Motor neuron (in vitro differentiated cells): ENCODE measurements around the gene NPSR1. TPM values are rescaled to one million over a fixed set of nuclear protein-coding genes. Genes with fewer than 3 reads are reported as not detected.
A peak's percentile ranks its signal among the peaks of the same experiment; 100 is the strongest.

Experiments
- ATAC-seq, 8 experiments: fragments of 200-7000 bp; cut with Tn5 transposase; replicated peaks in 6 of 8; 2 replicates each; pipeline ENCODE4 v1.8.0; 2021; ENCODE audit warnings: mild to moderate bottlenecking in 8 of 8, moderate library complexity in 8 of 8
- H3K27ac ChIP-seq, 2 donors: fragments of 250-450 bp; sonication (Bioruptor Pico); 2 replicates each; pipeline ENCODE4 v1.9.0; 2021; ENCODE audit warnings: antibody characterized with exemption in 2 of 2, mild to moderate bottlenecking in 2 of 2, moderate library complexity in 1 of 2
- H3K4me1 ChIP-seq, 2 donors: fragments of 250-450 bp; sonication (Bioruptor Pico); replicated peaks in 1 of 2; 2 replicates each; pipeline ENCODE4 v1.6.1; 2021; ENCODE audit warnings: antibody characterized with exemption in 2 of 2, mild to moderate bottlenecking in 2 of 2, moderate library complexity in 1 of 2
- H3K4me3 ChIP-seq, 5 donors: fragments of 250-450 bp; sonication (Bioruptor Pico); 2 replicates each; pipeline ENCODE4 v1.9.0; 2021; ENCODE audit warnings: antibody characterized with exemption in 5 of 5, mild to moderate bottlenecking in 5 of 5, moderate library complexity in 4 of 5
- WGBS, 10 experiments: fragments of 450-650 bp; shearing (Covaris generic); methylation state at CpG; one replicate each; pipeline ENCODE4 v1.0.0; 2022; 5-methylcytosine and 5-hydroxymethylcytosine counted together
- in situ Hi-C, 9 experiments: fragments of 400-800 bp; cut with MboI; loops; one replicate each; pipeline ENCODE4 v1.15.0; 2021; ENCODE audit warnings: low sequenced_read_pairs in 9 of 9, low pct_unique_long_range_greater_than_20kb in 2 of 9; ENCODE audit not compliant: unreplicated experiment in 9 of 9
- total RNA-seq, 8 experiments: library from RNA; unstranded; fragments of 300-600 nt; gene quantifications; 2 replicates each; pipeline versions ENCODE4 v1.2.3 to v1.2.4, GENCODE V29; 2022

The NPSR1 gene
- total RNA-seq, 8 experiments from 2014 or later, result 0.28 to 50.5 (median 2.5) TPM; not detected in 4

DNA sequence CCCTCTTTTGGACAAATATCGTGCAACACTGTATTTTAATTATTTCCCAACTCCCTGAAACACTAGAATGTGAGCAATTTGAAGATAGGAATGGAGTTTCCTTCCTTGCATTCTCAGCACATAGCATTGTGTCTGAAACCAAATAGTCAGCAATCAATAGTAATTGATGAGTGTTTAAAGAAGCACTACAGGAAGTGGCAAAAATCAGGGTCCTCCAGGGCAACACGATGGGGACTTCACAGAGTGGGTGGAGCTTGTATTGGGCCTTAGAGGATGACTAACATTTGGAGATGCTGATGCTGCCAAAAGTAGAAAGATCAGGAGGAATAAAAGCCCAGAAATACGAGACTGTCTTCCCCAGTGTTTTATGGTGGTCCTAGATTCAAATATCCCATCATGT lies 94.9 kb downstream of the NPSR1 start:
- 0 to 95% (median 28%) methylated on average over 2 to 3 of the region's 3 CpGs; no CpG with 5 or more reads in 2 of the 10 experiments for WGBS, 10 experiments
- no peak overlapping the region for H3K4me3 ChIP-seq
- in situ Hi-C loops, result no loop called here
- H3K4me1 ChIP-seq, result peaks cover 9 to 11% of the 10 kb centered on the region in 2 donors
- H3K27ac ChIP-seq, result no peak overlapping the region
- no peak for ATAC-seq

DNA sequence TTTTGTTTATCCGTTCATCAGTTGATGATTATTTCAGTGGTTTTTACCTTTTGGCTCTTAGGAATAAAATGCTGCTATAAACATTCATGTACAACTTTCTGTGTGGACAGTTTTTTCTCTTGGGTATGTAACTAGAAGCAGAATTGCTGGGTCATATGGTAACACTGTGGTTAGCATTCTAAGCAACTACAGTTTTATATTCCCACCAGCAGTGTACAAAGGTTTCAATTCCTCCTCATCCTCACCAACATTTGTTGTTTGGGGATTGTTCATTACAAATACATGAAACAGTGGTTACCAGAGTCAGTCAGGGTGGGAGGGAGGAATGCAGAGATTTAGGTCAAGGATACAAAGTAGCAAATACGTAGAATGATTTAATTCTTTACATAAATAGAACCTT lies 97.0 kb downstream of the NPSR1 start:
- no peak overlapping the region for H3K4me3 ChIP-seq
- WGBS, 10 experiments, result 0 to 100% (median 85%) methylated on average over 1 to 2 of the region's 2 CpGs; no CpG with 5 or more reads in 2 of the 10 experiments
- in situ Hi-C loops, result no loop called here
- H3K27ac ChIP-seq, result no peak overlapping the region
- peaks cover 9 to 10% of the 10 kb centered on the region in 2 donors for H3K4me1 ChIP-seq
- ATAC-seq, result peak in 2 of 8 experiments; percentile 12 to 39

DNA sequence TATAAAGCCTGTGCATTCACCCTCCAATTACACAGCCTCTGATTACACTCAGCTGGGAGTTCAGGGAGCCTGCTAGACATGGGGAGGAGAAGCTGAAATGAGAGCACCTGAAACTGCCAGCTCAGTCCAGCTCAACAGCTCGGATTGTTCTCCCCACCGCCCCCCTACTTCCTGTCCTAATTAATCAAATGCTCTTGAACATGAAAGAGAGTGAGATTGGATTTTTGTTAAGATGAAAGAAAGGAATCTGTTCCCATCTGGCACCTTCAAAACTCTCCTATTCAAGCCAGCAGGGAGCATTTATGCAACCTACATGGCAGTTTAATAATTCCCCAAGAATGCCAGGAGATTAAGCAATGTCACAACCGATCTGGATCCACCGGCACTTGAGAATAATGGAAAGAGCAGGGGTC lies 98.0 kb downstream of the NPSR1 start:
- H3K4me1 ChIP-seq, result peaks cover 9 to 10% of the 10 kb centered on the region in 2 donors
- no peak overlapping the region for H3K27ac ChIP-seq
- 0 to 11% (median 6%) methylated on average over 2 to 4 of the region's 4 CpGs; no CpG with 5 or more reads in 2 of the 10 experiments for WGBS, 10 experiments
- in situ Hi-C loops, result no loop called here
- H3K4me3 ChIP-seq, result no peak overlapping the region
- peak in 5 of 8 experiments; percentile 70 to 98 (median 79) for ATAC-seq

DNA sequence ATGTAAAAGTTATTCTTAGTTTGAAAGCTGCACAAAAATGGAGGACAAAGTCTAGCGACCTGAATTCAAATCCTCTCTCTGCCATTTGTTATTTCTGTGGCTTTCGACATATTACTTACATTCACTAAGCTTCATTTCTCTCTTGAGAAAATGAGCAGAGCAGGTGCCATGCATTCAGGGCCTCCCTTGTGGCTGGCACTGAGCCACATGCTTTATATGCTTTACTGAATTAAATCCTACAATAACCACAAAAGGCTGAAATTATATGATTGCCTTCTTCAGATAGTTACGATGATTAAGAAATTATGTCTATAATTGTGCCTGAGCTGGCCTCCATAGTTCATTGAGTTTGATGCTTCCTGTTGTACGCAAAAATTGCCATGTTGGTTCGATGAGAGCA lies 98.7 kb downstream of the NPSR1 start:
- no peak for ATAC-seq
- 27 to 100% (median 92%) methylated on average over 2 to 5 of the region's 5 CpGs for WGBS, 10 experiments
- Histone ChIP-seq H3K4me1 (peaks cover 9 to 10% of the 10 kb centered on the region in 2 donors), H3K27ac (no peak overlapping the region), H3K4me3 (no peak overlapping the region)
- in situ Hi-C loops, result no loop called here

DNA sequence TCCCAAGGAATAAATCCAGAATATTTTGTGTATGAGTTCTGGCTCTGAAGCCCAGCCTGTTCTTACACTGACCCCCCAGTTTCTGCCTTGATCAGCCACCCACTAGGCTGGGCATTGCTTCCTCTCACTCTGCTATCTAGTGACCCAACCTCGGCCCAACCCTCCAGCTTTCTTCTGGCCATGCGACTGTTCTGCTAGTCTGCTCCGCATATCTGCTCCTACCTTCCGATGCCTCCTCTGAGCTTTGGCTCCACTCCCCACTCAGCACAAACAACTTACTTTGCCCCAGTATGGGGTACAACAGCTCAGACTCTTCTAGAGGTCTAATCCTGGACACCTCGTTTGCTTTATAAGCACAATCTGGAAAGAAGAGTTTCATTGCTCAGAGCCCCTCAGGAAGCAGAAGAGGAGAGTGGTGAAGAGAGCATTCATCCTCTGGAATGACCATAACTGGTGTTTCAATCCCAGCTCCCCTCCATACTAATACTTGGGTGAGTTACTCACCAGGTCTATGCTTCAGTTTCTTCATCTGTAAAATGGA lies 99.6 kb downstream of the NPSR1 start:
- H3K4me3 ChIP-seq, result no peak overlapping the region
- no peak overlapping the region for H3K27ac ChIP-seq
- H3K4me1 ChIP-seq, result peaks cover 9 to 10% of the 10 kb centered on the region in 2 donors
- no peak for ATAC-seq
- in situ Hi-C loops, result no loop called here
- WGBS, 10 experiments, result 37 to 100% (median 94%) methylated on average over 2 to 5 of the region's 5 CpGs; no CpG with 5 or more reads in 5 of the 10 experiments

DNA sequence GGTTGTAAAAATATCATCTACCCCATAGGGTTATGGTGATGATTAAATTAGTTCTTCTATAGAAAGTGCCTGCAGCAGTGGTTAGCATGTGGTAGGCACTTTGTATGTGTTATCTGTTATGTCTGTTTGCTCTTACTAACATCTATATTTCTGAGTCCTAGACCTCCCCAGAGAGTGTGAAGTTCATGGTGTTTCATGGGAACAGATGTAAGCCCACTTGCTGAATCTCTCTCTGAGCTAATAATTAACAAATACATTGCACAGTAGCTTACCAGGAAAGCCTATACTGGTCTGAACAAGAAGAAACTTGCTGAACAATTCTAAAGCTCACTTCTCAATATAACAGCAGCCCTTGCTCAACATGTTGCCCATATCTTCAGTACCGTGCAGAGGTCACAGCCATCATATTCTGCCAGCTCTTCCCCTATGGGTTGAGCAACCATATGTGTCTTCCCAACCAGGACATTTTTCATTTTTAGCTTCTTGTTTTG lies 100.1 kb downstream of the NPSR1 start:
- in situ Hi-C loops, result no loop called here
- 0 to 90% (median 48%) methylated on average over 1 of the region's 1 CpG; no CpG with 5 or more reads in 4 of the 10 experiments for WGBS, 10 experiments
- no peak for ATAC-seq
- peaks cover 9 to 10% of the 10 kb centered on the region in 2 donors for H3K4me1 ChIP-seq
- no peak overlapping the region for H3K27ac ChIP-seq
- H3K4me3 ChIP-seq, result no peak overlapping the region

DNA sequence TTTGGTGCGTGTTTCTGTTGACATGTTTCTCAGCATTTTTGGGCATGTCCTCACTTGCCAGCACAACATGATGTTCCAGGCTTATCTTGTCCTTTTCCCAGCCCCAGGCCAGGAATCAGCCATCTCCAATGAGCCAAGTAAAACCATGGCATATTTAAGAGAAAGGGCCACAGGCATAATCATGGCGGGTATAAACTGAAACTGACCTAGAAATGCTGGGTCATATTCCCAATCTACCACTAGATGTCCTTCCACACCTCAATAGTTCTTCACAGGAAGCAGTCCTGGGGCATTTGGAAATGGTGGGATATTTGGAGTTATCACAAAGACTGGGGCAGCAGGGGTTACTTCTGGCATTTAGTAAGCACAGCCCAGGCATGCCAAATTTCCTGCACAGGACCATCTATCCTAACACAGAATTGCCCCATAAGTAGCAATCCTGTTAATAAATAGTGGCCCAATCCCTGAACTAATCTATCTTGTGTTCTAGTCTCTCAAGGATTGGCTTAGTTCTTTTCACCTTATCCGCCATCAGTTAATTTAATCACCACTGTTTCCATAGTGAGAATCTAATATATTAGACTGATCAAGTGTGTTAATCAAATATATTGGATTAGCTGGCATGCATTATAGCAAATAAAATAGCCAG lies 101.6 kb downstream of the NPSR1 start:
- peak in 5 of 8 experiments; percentile 36 to 94 (median 83) for ATAC-seq
- in situ Hi-C loops, result no loop called here

DNA sequence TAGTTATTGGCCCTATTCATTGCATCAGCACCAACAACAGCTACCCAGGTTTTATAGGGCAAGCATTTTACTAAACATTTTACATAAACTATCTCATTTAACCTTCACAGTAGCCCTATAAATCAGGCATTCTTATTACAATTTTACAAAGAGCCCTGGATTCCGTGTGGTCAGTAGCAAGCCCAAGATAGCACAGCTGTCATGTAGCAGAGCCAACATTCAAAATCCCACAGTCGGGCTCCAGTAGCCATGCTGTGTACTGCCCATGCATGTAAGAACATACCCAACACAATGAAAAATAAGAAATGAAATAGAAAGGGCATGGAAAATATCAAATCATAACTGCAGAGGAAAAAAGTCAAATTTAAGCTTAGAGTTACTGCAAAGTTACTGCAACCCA lies 102.3 kb downstream of the NPSR1 start:
- in situ Hi-C loops, result no loop called here
- WGBS, 10 experiments, result 0 to 100% (median 65%) methylated on average over 1 to 2 of the region's 2 CpGs; no CpG with 5 or more reads in 2 of the 10 experiments
- Histone ChIP-seq H3K27ac (no peak overlapping the region), H3K4me3 (no peak overlapping the region), H3K4me1 (peaks cover 5 to 7% of the 10 kb centered on the region in 2 donors)
- ATAC-seq, result no peak

More for the DNA sequence above, 101.6 kb downstream of the NPSR1 start:
- H3K4me1 ChIP-seq, result peaks cover 9 to 10% of the 10 kb centered on the region in 2 donors
- H3K4me3 ChIP-seq, result no peak overlapping the region
- WGBS, 10 experiments, result 0 to 100% (median 83%) methylated on average over 1 to 3 of the region's 3 CpGs; no CpG with 5 or more reads in 1 of the 10 experiments
- no peak overlapping the region for H3K27ac ChIP-seq

DNA sequence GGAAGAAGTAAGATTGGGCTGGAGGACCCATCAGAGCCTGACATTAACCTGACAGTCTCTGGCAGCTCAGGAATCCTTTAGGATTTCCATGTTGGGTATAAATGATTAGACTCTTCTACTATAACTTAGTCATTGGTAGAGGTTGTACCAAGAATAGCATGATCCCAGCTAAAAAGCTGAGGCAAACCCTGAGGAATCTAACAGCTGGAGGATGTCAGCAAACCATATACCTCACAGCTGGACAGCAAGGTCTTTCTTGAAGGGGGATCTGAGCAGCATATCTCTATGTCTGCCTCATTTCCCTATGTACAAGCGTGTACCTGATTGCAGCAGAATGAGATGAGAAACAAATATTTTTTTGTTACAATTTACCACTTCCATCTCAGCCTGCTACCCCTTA lies 103.2 kb downstream of the NPSR1 start:
- Histone ChIP-seq H3K27ac (no peak overlapping the region), H3K4me1 (no peaks in the 10 kb centered on the region), H3K4me3 (no peak overlapping the region)
- in situ Hi-C loops, result no loop called here
- WGBS, 10 experiments, result 14 to 100% (median 100%) methylated on average over 1 of the region's 1 CpG; no CpG with 5 or more reads in 5 of the 10 experiments
- ATAC-seq, result no peak

DNA sequence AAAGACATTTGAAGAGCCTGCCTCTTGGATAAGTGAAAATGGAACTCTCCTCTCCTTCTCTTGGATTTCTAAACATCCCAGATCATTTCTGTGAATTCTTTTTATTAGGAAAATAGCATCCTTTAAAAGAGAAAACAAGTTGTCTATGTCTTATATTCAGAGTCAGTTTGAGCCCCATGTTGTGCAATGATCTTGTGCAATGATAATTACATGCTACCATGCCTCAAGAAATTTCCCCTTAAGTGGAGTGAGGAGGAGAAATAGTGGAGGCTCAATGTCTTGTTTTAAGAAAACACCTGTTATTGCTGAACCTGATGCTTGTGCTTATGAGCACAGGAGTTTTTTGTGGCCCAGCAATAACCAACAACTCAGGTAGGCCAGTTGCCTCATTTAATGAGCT lies 103.6 kb downstream of the NPSR1 start:
- in situ Hi-C loops, result no loop called here
- ATAC-seq, result no peak
- no peak overlapping the region for H3K4me3 ChIP-seq

DNA sequence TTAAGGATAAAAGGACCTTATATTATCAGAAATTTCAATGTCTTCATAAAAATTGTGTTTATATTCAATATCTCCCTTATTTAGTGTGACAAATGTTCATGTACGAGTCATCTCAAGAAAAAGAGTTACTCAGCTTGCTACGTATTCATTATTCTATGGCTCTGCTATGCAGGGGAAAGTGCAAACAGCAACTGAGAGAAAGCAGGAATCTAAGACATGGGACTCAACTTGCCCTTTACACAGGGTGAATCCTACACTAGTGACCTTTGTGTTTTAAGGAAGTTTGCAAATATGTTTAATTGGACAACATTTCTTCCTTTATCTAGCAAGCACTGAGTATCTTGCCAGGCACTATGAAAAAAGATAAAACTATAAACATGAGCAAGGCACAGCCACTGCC lies 104.7 kb downstream of the NPSR1 start:
- Histone ChIP-seq H3K27ac (no peak overlapping the region), H3K4me1 (no peaks in the 10 kb centered on the region), H3K4me3 (no peak overlapping the region)
- in situ Hi-C loops, result no loop called here
- WGBS, 10 experiments, result 8 to 100% (median 58%) methylated on average over 1 to 2 of the region's 2 CpGs; no CpG with 5 or more reads in 2 of the 10 experiments
- no peak for ATAC-seq

More for the DNA sequence above, 103.6 kb downstream of the NPSR1 start:
- Histone ChIP-seq H3K27ac (no peak overlapping the region), H3K4me1 (no peaks in the 10 kb centered on the region)

DNA sequence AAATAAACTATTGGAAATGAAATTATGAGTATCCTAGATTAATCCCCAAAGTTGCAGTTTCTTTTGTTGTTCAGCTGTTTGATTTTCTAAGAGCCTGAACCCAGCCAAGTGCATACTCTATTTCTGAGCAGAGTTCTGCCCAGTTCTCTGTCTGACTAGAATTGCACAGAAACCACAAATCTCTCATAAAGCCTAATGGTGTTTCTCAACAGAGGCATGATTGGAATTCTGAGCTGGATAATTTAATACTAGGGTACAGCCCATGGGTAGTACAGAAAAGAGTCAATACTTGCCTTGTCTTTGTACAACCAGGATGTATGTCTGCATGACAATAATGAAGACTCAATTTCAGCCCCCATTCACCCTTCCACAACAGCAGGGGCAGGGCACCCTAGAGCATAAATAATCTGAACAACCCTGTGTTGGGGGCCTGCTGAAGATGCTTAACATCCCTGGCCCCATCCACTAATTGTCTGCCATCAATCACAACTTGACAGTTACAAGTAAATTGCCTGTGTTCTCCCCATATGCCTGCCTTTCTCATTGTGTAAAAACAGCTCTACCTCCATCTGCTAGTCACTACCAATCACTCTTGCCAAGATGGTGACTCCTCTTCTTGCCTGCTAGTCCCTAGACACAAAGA lies 114.4 kb downstream of the NPSR1 start:
- peak in 5 of 8 experiments; percentile 22 to 83 (median 71) for ATAC-seq
- H3K27ac ChIP-seq, result no peak overlapping the region
- in situ Hi-C loops, result no loop called here
- peaks cover 0 to 2% of the 10 kb centered on the region in 2 donors for H3K4me1 ChIP-seq
- H3K4me3 ChIP-seq, result no peak overlapping the region

DNA sequence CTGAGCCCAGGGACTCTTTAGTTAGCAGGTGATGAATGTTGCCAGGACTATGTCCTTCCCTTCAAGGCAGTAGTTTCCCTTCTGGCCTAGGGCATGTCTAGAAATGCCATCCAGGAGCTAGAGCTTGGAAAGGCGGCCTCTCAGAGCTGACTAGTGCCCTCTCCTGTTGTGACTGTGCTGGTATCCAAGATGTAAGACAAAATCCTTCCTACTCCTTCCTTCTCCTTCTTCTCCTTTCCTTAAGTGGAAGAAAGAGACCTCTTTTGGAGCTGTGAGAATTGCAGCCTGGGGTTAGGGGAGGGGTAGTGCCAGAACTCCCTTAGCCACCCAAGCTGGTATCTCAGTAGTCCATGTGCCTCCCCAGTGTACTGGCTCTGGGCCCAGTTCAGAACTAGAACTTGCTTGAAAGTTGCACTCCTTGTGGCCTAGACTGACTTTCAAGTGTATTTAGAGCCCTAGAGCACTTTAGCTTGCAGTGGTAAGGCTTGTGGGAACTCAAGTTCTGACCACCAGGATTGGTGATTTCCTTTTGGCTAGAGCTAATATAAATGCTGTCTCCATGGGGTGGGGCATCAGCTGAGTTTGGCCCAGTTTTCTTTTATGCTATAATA lies 118.8 kb downstream of the NPSR1 start:
- H3K27ac ChIP-seq, result no peak overlapping the region
- no peak for ATAC-seq
- in situ Hi-C loops, result no loop called here
- WGBS, 10 experiments, result 100% methylated on average over 1 of the region's 1 CpG; no CpG with 5 or more reads in 9 of the 10 experiments
- no peak overlapping the region for H3K4me3 ChIP-seq
- H3K4me1 ChIP-seq, result peaks cover 0 to 2% of the 10 kb centered on the region in 2 donors
